Hepatocyte (in vitro differentiated cells): ENCODE results near the gene TXNL4B. TPM values are rescaled to one million over a fixed set of nuclear protein-coding genes. Genes with fewer than 3 reads are reported as not detected.

Experiments
- DNase-seq: peaks from one replicate; pipeline ENCODE4 v3.0.0-alpha.2; 2016; ENCODE audit warnings: low spot score
- H2AFZ ChIP-seq: fragments of 200-600 bp; sonication (generic); 2 replicates; pipeline ENCODE4 v1.6.0; 2016; ENCODE audit warnings: antibody characterized with exemption, mild to moderate bottlenecking
- H3K27ac ChIP-seq: fragments of 200-600 bp; sonication (generic); 2 replicates; pipeline ENCODE4 v1.5.1; 2016; ENCODE audit warnings: mild to moderate bottlenecking
- H3K27me3 ChIP-seq: fragments of 200-600 bp; sonication (generic); 2 replicates; pipeline ENCODE4 v1.6.1; 2016
- H3K36me3 ChIP-seq: fragments of 200-600 bp; sonication (generic); replicated peaks from 2 replicates; pipeline ENCODE4 v1.5.1; 2016; ENCODE audit warnings: low read depth; ENCODE audit not compliant: insufficient read depth
- H3K4me1 ChIP-seq: fragments of 200-600 bp; sonication (generic); 2 replicates; pipeline ENCODE4 v1.5.1; 2016; ENCODE audit warnings: mild to moderate bottlenecking, moderate library complexity; ENCODE audit not compliant: insufficient read depth
- H3K4me2 ChIP-seq: fragments of 200-600 bp; sonication (generic); 2 replicates; pipeline ENCODE4 v1.6.0; 2016
- H3K4me3 ChIP-seq: fragments of 200-600 bp; sonication (generic); 2 replicates; pipeline ENCODE4 v1.5.1; 2016; ENCODE audit warnings: mild to moderate bottlenecking
- H3K79me2 ChIP-seq: fragments of 200-600 bp; sonication (generic); 2 replicates; pipeline ENCODE4 v1.6.0; 2017; ENCODE audit warnings: mild to moderate bottlenecking
- H3K9me2 ChIP-seq: fragments of 200-600 bp; sonication (generic); replicated peaks from 2 replicates; pipeline ENCODE4 v1.6.0; 2017; ENCODE audit warnings: mild to moderate bottlenecking; ENCODE audit not compliant: insufficient read depth
- H3K9me3 ChIP-seq: fragments of 200-600 bp; sonication (generic); 2 replicates; pipeline ENCODE4 v1.5.1; 2016; ENCODE audit warnings: low read depth, mild to moderate bottlenecking
- H4K20me1 ChIP-seq: fragments of 200-600 bp; sonication (generic); 2 replicates; pipeline ENCODE4 v1.6.0; 2016; ENCODE audit warnings: mild to moderate bottlenecking; ENCODE audit not compliant: insufficient read depth, poor library complexity, severe bottlenecking
- CTCF ChIP-seq: fragments of 200-600 bp; sonication (generic); IDR thresholded peaks from 2 replicates; pipeline ENCODE4 v1.5.1; 2016; ENCODE audit warnings: antibody characterized with exemption, mild to moderate bottlenecking; ENCODE audit not compliant: poor library complexity
- EZH2 ChIP-seq: fragments of 200-600 bp; sonication (generic); IDR thresholded peaks from 2 replicates; pipeline ENCODE4 v1.6.1; 2016; ENCODE audit warnings: antibody characterized with exemption, mild to moderate bottlenecking, borderline replicate concordance
- EZH2phosphoT487 ChIP-seq: fragments of 200-600 bp; sonication (generic); IDR thresholded peaks from one replicate; pipeline ENCODE4 v1.6.1; 2018; ENCODE audit warnings: antibody characterized with exemption, mild to moderate bottlenecking, low read depth, moderate library complexity; ENCODE audit not compliant: unreplicated experiment, severe bottlenecking
- WGBS: methylation state at CpG from one replicate; pipeline ENCODE4 v1.1.6; 2016; ENCODE audit warnings: low lambda C conversion rate; ENCODE audit errors: missing lambda C conversion rate; 5-methylcytosine and 5-hydroxymethylcytosine counted together
- polyA plus RNA-seq: library from polyadenylated mRNA; unstranded; fragments of >200 nt; fragmentation: Nextera tagmentation; extraction: Ambion mirVana; gene quantifications from 2 replicates; pipeline ENCODE4 v1.2.1, GENCODE V29; 2016
- total RNA-seq: library from RNA; depleted of rRNA; stranded (reverse); fragments of >200 nt; gene quantifications from 2 replicates; pipeline ENCODE4 v1.2.3, GENCODE V29; 2014

TXNL4B gene
- total and polyA plus RNA-seq, 2 experiments from 2014 or later: 8.5 to 10.0 TPM

- Histone ChIP-seq H3K9me3 (no peaks in the 10 kb centered on the region), H2AFZ (peak overlapping the region; percentile 12), H4K20me1 (no peaks in the 10 kb centered on the region), H3K4me2 (peak overlapping the region; percentile 51), H3K79me2 (no peaks in the 10 kb centered on the region), H3K4me3 (no peak overlapping the region), H3K4me1 (peaks cover 16% of the 10 kb centered on the region), H3K9me2 (no peaks in the 10 kb centered on the region), H3K36me3 (no peaks in the 10 kb centered on the region), H3K27me3 (no peaks in the 10 kb centered on the region), H3K27ac (peak overlapping the region; percentile 77)
- 16% methylated on average over 12 of the region's 12 CpGs for WGBS
- peak; percentile 74 for DNase-seq
- no peak for TF ChIP-seq EZH2
Observed at GRCh38 chr16:72072514-72073342, 20.7 kb downstream of the TXNL4B start.

GRCh38 chr16:72068930-72069329 is 24.5 kb downstream of the TXNL4B start:
- no peaks in the 10 kb centered on the region for H3K9me3 ChIP-seq
- no peaks in the 10 kb centered on the region for H3K36me3 ChIP-seq
- H3K27me3 ChIP-seq: no peaks in the 10 kb centered on the region
- no peak overlapping the region for H2AFZ ChIP-seq
- no peak overlapping the region for H3K4me2 ChIP-seq
- peaks cover 16% of the 10 kb centered on the region for H3K4me1 ChIP-seq
- WGBS: 85% methylated on average over 4 of the region's 4 CpGs
- no peaks in the 10 kb centered on the region for H3K79me2 ChIP-seq
- DNase-seq: no peak
- H3K9me2 ChIP-seq: no peaks in the 10 kb centered on the region
- H3K4me3 ChIP-seq: no peak overlapping the region
- H3K27ac ChIP-seq: no peak overlapping the region
- no peaks in the 10 kb centered on the region for H4K20me1 ChIP-seq
- TF ChIP-seq EZH2 (no peak), EZH2phosphoT487 (no peak), CTCF (no peak)

GRCh38 chr16:72066747-72067146 is 26.7 kb downstream of the TXNL4B start:
- Histone ChIP-seq H3K36me3 (no peaks in the 10 kb centered on the region), H3K4me3 (no peak overlapping the region), H3K4me1 (no peaks in the 10 kb centered on the region), H2AFZ (no peak overlapping the region), H3K27ac (no peak overlapping the region), H3K9me3 (no peaks in the 10 kb centered on the region), H3K9me2 (no peaks in the 10 kb centered on the region), H3K79me2 (no peaks in the 10 kb centered on the region), H3K27me3 (no peaks in the 10 kb centered on the region), H4K20me1 (no peaks in the 10 kb centered on the region), H3K4me2 (no peak overlapping the region)
- WGBS: 0% methylated on average over 1 of the region's 1 CpG
- TF ChIP-seq CTCF (peak; percentile 68), EZH2phosphoT487 (no peak)
- DNase-seq: peak; percentile 54

GRCh38 chr16:72064361-72064894 is 29.0 kb downstream of the TXNL4B start:
- Histone ChIP-seq H3K27me3 (no peaks in the 10 kb centered on the region), H3K4me3 (no peak overlapping the region), H3K4me2 (no peak overlapping the region), H3K79me2 (no peaks in the 10 kb centered on the region), H4K20me1 (no peaks in the 10 kb centered on the region), H3K4me1 (no peaks in the 10 kb centered on the region), H3K9me2 (no peaks in the 10 kb centered on the region), H3K9me3 (no peaks in the 10 kb centered on the region), H3K36me3 (no peaks in the 10 kb centered on the region), H3K27ac (no peak overlapping the region), H2AFZ (no peak overlapping the region)
- no peak for DNase-seq
- TF ChIP-seq EZH2phosphoT487 (no peak), EZH2 (no peak), CTCF (no peak)
- WGBS: 82% methylated on average over 10 of the region's 10 CpGs
